ENCODE measurements around the gene TECPR1.

Gene TECPR1

GRCh38 chr7:98248156-98248555 is 3.9 kb downstream of the TECPR1 start:
- no peak overlapping the region for H3K27ac ChIP-seq (ENCODE audit: extremely low read depth, low read depth, low read length)
- ChIA-PET POLR2A (no interaction called here), CTCF (interaction anchor here (0.5 kb wide), 1 partner anchor 624 kb away, joined by 4 read pairs; no protein-coding TSS in a partner anchor)
- peaks cover 2% of the 10 kb centered on the region; the same call in 1 of the 2 replicates for H3K4me1 ChIP-seq (ENCODE audit: control insufficient read depth, insufficient read depth, low read length)
- no peak overlapping the region for H3K4me3 ChIP-seq (ENCODE audit: low read depth, low read length)
- H3K36me3 ChIP-seq (ENCODE audit: control insufficient read depth in 2 of 2, insufficient read depth in 1 of 2, low read length in 2 of 2): peaks cover 3 to 4% of the 10 kb centered on the region in 2 experiments; a peak in 2 of 3 replicates
- TF ChIP-seq ZNF555 (tag by site-specific recombination; conservative IDR thresholded peaks at IDR 0.05) (no peak), WT1 (tag by site-specific recombination; IDR thresholded peaks at IDR 0.05) (no peak), ZNF311 (tag by site-specific recombination; IDR thresholded peaks at IDR 0.05; ENCODE audit: borderline replicate concordance) (no peak), ZSCAN16 (tag by site-specific recombination; IDR thresholded peaks at IDR 0.05) (no peak), ZNF488 (tag by site-specific recombination; IDR thresholded peaks at IDR 0.05) (no peak), ZNF701 (tag by site-specific recombination; IDR thresholded peaks at IDR 0.05) (no peak), SCRT2 (tag by site-specific recombination; IDR thresholded peaks at IDR 0.05) (no peak), YY2 (tag by site-specific recombination; IDR thresholded peaks at IDR 0.05) (no peak)
- TF ChIP-seq, protein P1, sequence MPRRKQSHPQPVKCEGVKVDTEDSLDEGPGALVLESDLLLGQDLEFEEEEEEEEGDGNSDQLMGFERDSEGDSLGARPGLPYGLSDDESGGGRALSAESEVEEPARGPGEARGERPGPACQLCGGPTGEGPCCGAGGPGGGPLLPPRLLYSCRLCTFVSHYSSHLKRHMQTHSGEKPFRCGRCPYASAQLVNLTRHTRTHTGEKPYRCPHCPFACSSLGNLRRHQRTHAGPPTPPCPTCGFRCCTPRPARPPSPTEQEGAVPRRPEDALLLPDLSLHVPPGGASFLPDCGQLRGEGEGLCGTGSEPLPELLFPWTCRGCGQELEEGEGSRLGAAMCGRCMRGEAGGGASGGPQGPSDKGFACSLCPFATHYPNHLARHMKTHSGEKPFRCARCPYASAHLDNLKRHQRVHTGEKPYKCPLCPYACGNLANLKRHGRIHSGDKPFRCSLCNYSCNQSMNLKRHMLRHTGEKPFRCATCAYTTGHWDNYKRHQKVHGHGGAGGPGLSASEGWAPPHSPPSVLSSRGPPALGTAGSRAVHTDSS (tag by site-specific recombination; IDR thresholded peaks at IDR 0.05): no peak
- TF ChIP-seq, protein P2, sequence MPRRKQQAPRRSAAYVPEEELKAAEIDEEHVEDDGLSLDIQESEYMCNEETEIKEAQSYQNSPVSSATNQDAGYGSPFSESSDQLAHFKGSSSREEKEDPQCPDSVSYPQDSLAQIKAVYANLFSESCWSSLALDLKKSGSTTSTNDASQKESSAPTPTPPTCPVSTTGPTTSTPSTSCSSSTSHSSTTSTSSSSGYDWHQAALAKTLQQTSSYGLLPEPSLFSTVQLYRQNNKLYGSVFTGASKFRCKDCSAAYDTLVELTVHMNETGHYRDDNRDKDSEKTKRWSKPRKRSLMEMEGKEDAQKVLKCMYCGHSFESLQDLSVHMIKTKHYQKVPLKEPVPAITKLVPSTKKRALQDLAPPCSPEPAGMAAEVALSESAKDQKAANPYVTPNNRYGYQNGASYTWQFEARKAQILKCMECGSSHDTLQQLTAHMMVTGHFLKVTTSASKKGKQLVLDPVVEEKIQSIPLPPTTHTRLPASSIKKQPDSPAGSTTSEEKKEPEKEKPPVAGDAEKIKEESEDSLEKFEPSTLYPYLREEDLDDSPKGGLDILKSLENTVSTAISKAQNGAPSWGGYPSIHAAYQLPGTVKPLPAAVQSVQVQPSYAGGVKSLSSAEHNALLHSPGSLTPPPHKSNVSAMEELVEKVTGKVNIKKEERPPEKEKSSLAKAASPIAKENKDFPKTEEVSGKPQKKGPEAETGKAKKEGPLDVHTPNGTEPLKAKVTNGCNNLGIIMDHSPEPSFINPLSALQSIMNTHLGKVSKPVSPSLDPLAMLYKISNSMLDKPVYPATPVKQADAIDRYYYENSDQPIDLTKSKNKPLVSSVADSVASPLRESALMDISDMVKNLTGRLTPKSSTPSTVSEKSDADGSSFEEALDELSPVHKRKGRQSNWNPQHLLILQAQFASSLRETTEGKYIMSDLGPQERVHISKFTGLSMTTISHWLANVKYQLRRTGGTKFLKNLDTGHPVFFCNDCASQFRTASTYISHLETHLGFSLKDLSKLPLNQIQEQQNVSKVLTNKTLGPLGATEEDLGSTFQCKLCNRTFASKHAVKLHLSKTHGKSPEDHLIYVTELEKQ (tag by site-specific recombination; IDR thresholded peaks at IDR 0.05; ENCODE audit: borderline replicate concordance): no peak
- H3K9me3 ChIP-seq (ENCODE audit: control insufficient read depth, insufficient read depth, low read depth, low read length): no peaks in the 10 kb centered on the region

- Histone ChIP-seq H3K4me1 (ENCODE audit: control insufficient read depth, insufficient read depth, low read length) (no peaks in the 10 kb centered on the region), H3K27ac (ENCODE audit: extremely low read depth, low read depth, low read length) (no peak overlapping the region), H3K4me3 (ENCODE audit: low read depth, low read length) (no peak overlapping the region), H3K9me3 (ENCODE audit: control insufficient read depth, insufficient read depth, low read depth, low read length) (no peaks in the 10 kb centered on the region), H3K36me3 (ENCODE audit: control insufficient read depth in 2 of 2, insufficient read depth in 1 of 2, low read length in 2 of 2) (peaks cover 3 to 4% of the 10 kb centered on the region in 2 experiments; a peak in 2 of 3 replicates)
- ChIA-PET POLR2A (no interaction called here), CTCF (interaction anchor here (0.7 to 0.8 kb wide), 2 partner anchors 10 to 223 kb away, joined by 3 read pairs; no protein-coding TSS in a partner anchor)
- no peak for TF ChIP-seq KLF7 (tag by site-specific recombination; IDR thresholded peaks at IDR 0.05; ENCODE audit: borderline replicate concordance)
- TF ChIP-seq GFI1B (tag by site-specific recombination; IDR thresholded peaks at IDR 0.05): no peak
- no peak for TF ChIP-seq ZNF350 (tag by site-specific recombination; IDR thresholded peaks at IDR 0.05)
- TF ChIP-seq HOXC10 (CRISPR knock-in tag; IDR thresholded peaks at IDR 0.05): no peak
- TF ChIP-seq ZNF501 (tag by site-specific recombination; IDR thresholded peaks at IDR 0.05): no peak
- no peak for TF ChIP-seq ZNF416 (tag by site-specific recombination; IDR thresholded peaks at IDR 0.05)
- TF ChIP-seq ZNF426 (tag by site-specific recombination; IDR thresholded peaks at IDR 0.05): no peak
- TF ChIP-seq ZNF658 (tag by site-specific recombination; IDR thresholded peaks at IDR 0.05): no peak
- no peak for TF ChIP-seq KLF9 (tag by site-specific recombination; IDR thresholded peaks at IDR 0.05; ENCODE audit: low read depth)
- TF ChIP-seq ZSCAN23 (tag by site-specific recombination; IDR thresholded peaks at IDR 0.05): no peak
- TF ChIP-seq ZNF239 (tag by site-specific recombination; IDR thresholded peaks at IDR 0.05): no peak
- no peak for TF ChIP-seq ZBTB48 (tag by site-specific recombination; IDR thresholded peaks at IDR 0.05)
- TF ChIP-seq SALL2 (tag by site-specific recombination; IDR thresholded peaks at IDR 0.05; ENCODE audit: borderline replicate concordance): no peak
Observed at GRCh38 chr7:98244871-98245270, 7.2 kb downstream of the TECPR1 start.

Data from HEK293 (cell line).